ENCODE measurements around the gene CCDC40. TPM values are rescaled to one million over a fixed set of nuclear protein-coding genes. Genes with fewer than 3 reads are reported as not detected.

The CCDC40 gene
- total and polyA plus RNA-seq, 8 donors = 0.61 to 56.2 (median 3.8) TPM

GRCh38 chr17:80112471-80113032 is 76.1 kb downstream of the CCDC40 start:
- TF ChIP-seq EP300 (IDR thresholded peaks at IDR 0.05) (no peak), POLR2AphosphoS5 (IDR thresholded peaks at IDR 0.05) (no peak), POLR2A (IDR thresholded peaks at IDR 0.05) (no peak)
- TF ChIP-seq, protein P1, sequence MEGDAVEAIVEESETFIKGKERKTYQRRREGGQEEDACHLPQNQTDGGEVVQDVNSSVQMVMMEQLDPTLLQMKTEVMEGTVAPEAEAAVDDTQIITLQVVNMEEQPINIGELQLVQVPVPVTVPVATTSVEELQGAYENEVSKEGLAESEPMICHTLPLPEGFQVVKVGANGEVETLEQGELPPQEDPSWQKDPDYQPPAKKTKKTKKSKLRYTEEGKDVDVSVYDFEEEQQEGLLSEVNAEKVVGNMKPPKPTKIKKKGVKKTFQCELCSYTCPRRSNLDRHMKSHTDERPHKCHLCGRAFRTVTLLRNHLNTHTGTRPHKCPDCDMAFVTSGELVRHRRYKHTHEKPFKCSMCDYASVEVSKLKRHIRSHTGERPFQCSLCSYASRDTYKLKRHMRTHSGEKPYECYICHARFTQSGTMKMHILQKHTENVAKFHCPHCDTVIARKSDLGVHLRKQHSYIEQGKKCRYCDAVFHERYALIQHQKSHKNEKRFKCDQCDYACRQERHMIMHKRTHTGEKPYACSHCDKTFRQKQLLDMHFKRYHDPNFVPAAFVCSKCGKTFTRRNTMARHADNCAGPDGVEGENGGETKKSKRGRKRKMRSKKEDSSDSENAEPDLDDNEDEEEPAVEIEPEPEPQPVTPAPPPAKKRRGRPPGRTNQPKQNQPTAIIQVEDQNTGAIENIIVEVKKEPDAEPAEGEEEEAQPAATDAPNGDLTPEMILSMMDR (IDR thresholded peaks at IDR 0.05) = no peak
- H3K36me3 ChIP-seq = peaks cover 0 to 63% (median 33%) of the 10 kb centered on the region in 4 donors
- H3K4me1 ChIP-seq = no peaks in the 10 kb centered on the region
- H3K4me3 ChIP-seq = no peak overlapping the region
- no peak overlapping the region for H3K27ac ChIP-seq
- H3K9me3 ChIP-seq = peaks cover 0 to 3% (median 0%) of the 10 kb centered on the region in 4 donors
- DNase-seq = peak in 1 of 2 donors; percentile 17
- no peaks in the 10 kb centered on the region for H3K27me3 ChIP-seq
- 83 to 94% (median 91%) methylated on average over 10 to 24 of the region's 24 CpGs for WGBS, 5 donors
- intact Hi-C loops (cut with DNase I; ENCODE audit: low total_unique reads) = no loop called here

GRCh38 chr17:80113033-80113484 is 76.6 kb downstream of the CCDC40 start:
- intact Hi-C loops (cut with DNase I; ENCODE audit: low total_unique reads) = no loop called here
- H3K9me3 ChIP-seq = peaks cover 0 to 3% (median 0%) of the 10 kb centered on the region in 4 donors
- no peaks in the 10 kb centered on the region for H3K4me1 ChIP-seq
- 83 to 87% (median 85%) methylated on average over 8 to 20 of the region's 20 CpGs for WGBS, 5 donors
- peaks cover 0 to 60% (median 34%) of the 10 kb centered on the region in 4 donors for H3K36me3 ChIP-seq
- no peak overlapping the region for H3K4me3 ChIP-seq
- peak in 1 of 2 donors; percentile 23 for DNase-seq
- no peak overlapping the region for H3K27ac ChIP-seq
- no peaks in the 10 kb centered on the region for H3K27me3 ChIP-seq
- TF ChIP-seq POLR2A (IDR thresholded peaks at IDR 0.05) (no peak), POLR2AphosphoS5 (IDR thresholded peaks at IDR 0.05) (no peak), EP300 (IDR thresholded peaks at IDR 0.05) (no peak)
- TF ChIP-seq, protein P1 (IDR thresholded peaks at IDR 0.05) = no peak

- H3K4me1 ChIP-seq = no peaks in the 10 kb centered on the region
- H3K9me3 ChIP-seq = peaks cover 0 to 3% (median 0%) of the 10 kb centered on the region in 4 donors
- TF ChIP-seq POLR2A (IDR thresholded peaks at IDR 0.05) (no peak), POLR2AphosphoS5 (IDR thresholded peaks at IDR 0.05) (no peak), EP300 (IDR thresholded peaks at IDR 0.05) (no peak)
- TF ChIP-seq, protein P1 (IDR thresholded peaks at IDR 0.05) = no peak
- no peak for DNase-seq
- intact Hi-C loops (cut with DNase I; ENCODE audit: low total_unique reads) = no loop called here
- WGBS, 5 donors = 84 to 90% (median 88%) methylated on average over 7 of the region's 7 CpGs
- no peak overlapping the region for H3K27ac ChIP-seq
- H3K4me3 ChIP-seq = no peak overlapping the region
- H3K27me3 ChIP-seq = no peaks in the 10 kb centered on the region
- peaks cover 0 to 62% (median 41%) of the 10 kb centered on the region in 4 donors for H3K36me3 ChIP-seq
Observed at GRCh38 chr17:80114758-80115157, 78.3 kb downstream of the CCDC40 start.

- TF ChIP-seq POLR2A (IDR thresholded peaks at IDR 0.05) = no peak
- TF ChIP-seq EP300 (IDR thresholded peaks at IDR 0.05) = no peak
- intact Hi-C loops (cut with DNase I; ENCODE audit: low total_unique reads) = no loop called here
- no peak for DNase-seq
- no peak overlapping the region for H3K27ac ChIP-seq
- H3K36me3 ChIP-seq = peaks cover 0 to 60% (median 41%) of the 10 kb centered on the region in 4 donors
- no peaks in the 10 kb centered on the region for H3K27me3 ChIP-seq
- no peak overlapping the region for H3K4me3 ChIP-seq
- peaks cover 0 to 3% (median 0%) of the 10 kb centered on the region in 4 donors for H3K9me3 ChIP-seq
- 86 to 94% (median 92%) methylated on average over 8 of the region's 8 CpGs for WGBS, 5 donors
- no peaks in the 10 kb centered on the region for H3K4me1 ChIP-seq
Observed at GRCh38 chr17:80115159-80115558, 78.7 kb downstream of the CCDC40 start.

All from stomach (tissue), 9 donors.